ENCODE measurements around the gene RNF111.

- TF ChIP-seq POLR2AphosphoS5 (IDR thresholded peaks at IDR 0.05; ENCODE audit: low read depth, low read length), result no peak
- no peak for TF ChIP-seq TAF1 (IDR thresholded peaks at IDR 0.05; ENCODE audit: borderline replicate concordance, low read depth, low read length)
Measured at GRCh38 chr15:59138243-59138642, 150.8 kb downstream of the RNF111 start.
